GM13976 (cell line): ENCODE results near the gene PTPRQ.

ENCODE experiments used
- DNase-seq: peaks from one replicate; pipeline ENCODE4 v3.0.0; 2012; ENCODE audit warnings: low spot score
- in situ Hi-C: fragments of 300-500 bp; cut with MboI; formaldehyde crosslinking; loops from one replicate; pipeline ENCODE4 v1.12.0; 2022; ENCODE audit warnings: low sequenced_read_pairs, mixed read lengths, inconsistent platforms; ENCODE audit not compliant: unreplicated experiment
- TF ChIP-seq, protein P1 (sequence below): IDR thresholded peaks from 2 replicates; pipeline ENCODE4 v1.5.1; 2012; ENCODE audit warnings: borderline replicate concordance, mild to moderate bottlenecking; ENCODE audit not compliant: insufficient read depth; ENCODE audit errors: extremely low read depth, missing control alignments, control extremely low read depth

PTPRQ gene

DNA sequence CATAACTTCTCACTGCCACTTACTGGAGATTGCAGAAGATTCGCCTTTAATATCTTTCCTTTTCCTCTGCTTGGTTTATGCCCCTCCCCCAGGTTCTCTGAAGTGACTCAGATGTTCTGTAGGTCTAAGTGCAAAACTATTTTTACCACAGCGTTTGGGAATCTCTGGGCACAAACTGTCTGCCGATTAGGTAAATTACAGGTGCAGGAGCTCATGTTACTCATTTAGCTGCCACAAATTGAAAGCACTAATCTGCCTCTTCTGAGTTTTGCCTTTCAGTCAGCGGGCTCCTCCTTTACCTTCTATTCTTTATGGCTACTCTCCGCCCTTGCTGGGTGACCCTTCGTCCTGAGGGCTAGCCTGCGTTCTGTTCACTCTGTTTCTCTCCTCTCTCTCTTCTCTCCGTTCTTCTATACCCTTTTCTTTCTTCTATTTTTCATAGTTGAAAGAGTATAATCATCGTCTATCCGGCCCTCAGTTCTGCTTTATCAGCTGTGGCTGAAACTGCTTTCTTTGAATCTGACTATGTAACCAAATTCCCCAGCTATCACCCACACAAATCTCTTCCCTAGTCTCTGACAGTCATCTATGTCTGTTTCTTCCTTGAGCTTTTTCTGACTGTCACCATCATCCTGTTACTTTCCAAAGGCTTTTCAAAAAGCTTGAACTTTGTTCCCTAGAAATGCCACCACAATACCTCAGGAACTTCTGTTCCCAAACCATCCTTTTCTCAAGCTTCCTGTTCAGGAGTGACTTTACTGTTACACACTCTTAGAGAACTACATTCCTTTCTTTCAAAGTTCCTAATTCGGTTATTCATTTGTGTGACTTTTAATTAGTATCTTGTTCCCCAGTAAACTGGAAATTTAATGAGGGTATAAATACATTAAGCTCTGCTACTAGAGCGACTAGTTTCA is 259.1 kb downstream of the PTPRQ start:
- TF ChIP-seq, protein P1, sequence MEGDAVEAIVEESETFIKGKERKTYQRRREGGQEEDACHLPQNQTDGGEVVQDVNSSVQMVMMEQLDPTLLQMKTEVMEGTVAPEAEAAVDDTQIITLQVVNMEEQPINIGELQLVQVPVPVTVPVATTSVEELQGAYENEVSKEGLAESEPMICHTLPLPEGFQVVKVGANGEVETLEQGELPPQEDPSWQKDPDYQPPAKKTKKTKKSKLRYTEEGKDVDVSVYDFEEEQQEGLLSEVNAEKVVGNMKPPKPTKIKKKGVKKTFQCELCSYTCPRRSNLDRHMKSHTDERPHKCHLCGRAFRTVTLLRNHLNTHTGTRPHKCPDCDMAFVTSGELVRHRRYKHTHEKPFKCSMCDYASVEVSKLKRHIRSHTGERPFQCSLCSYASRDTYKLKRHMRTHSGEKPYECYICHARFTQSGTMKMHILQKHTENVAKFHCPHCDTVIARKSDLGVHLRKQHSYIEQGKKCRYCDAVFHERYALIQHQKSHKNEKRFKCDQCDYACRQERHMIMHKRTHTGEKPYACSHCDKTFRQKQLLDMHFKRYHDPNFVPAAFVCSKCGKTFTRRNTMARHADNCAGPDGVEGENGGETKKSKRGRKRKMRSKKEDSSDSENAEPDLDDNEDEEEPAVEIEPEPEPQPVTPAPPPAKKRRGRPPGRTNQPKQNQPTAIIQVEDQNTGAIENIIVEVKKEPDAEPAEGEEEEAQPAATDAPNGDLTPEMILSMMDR = no peak
- in situ Hi-C loops = no loop called here
- no peak for DNase-seq

DNA sequence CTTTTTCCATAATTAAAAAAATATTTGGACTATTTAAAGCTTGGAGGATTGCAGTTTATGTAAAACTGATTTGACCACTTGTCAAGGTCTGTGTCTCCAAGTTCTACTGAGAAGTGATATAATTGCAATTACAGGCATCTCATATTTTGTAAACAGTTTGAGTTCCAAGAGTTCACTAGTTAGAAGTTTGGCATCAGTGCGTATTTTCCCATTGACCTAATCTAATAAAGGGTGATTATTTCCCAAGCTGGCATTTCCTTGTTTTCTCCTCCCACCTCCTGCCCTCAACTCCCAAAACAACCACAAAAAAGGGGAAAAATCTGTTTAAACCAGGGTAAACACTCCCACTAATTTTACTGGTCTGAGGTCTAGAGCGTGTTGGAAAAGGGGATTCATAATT is 260.4 kb downstream of the PTPRQ start:
- no peak for DNase-seq
- in situ Hi-C loops = no loop called here
- TF ChIP-seq, protein P1 = no peak

DNA sequence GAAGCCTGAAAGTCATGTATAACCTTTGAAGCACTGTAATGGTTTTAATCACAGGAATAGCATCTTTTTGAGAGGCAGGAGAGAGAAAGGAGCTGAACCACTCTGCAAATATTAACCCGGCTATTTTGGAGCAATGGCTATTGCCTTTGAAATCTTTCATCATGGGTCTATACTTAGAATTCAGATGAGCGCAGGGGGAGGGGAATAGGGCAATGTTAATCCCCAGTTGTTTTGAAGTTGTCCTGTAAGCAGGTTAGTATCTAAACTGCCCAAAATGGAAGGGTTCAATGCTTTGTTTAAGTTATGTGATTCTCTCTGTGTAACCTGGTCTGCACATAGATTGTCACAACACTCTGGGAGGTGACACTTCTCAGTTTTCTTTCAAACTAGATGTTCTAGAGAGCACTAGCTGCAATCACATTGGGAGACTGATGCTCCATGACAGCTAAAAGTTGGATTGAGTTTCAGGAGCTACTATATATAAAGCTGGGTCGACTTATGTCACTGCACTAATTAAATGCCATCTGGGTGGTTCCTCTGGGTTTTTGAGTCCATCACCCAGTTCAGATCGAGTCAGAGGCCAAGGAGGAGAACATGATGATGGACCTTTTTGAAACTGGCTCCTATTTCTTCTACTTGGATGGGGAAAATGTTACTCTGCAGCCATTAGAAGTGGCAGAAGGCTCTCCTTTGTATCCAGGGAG is 263.2 kb downstream of the PTPRQ start, which contains the start of gene MYF6:
Gene MYF6, plus strand, starts transcription at position 509 of the 704 bp plus-strand sequence. Its CDS starts 86 bp downstream, at position 595.
- TF ChIP-seq, protein P1 = no peak
- in situ Hi-C loops = no loop called here
- DNase-seq = no peak

DNA sequence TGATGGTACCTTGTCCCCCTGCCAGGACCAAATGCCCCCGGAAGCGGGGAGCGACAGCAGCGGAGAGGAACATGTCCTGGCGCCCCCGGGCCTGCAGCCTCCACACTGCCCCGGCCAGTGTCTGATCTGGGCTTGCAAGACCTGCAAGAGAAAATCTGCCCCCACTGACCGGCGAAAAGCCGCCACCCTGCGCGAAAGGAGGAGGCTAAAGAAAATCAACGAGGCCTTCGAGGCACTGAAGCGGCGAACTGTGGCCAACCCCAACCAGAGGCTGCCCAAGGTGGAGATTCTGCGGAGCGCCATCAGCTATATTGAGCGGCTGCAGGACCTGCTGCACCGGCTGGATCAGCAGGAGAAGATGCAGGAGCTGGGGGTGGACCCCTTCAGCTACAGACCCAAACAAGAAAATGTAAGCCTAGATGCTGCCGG is 263.8 kb downstream of the PTPRQ start:
- TF ChIP-seq, protein P1 = no peak
- no peak for DNase-seq
- in situ Hi-C loops = no loop called here

DNA sequence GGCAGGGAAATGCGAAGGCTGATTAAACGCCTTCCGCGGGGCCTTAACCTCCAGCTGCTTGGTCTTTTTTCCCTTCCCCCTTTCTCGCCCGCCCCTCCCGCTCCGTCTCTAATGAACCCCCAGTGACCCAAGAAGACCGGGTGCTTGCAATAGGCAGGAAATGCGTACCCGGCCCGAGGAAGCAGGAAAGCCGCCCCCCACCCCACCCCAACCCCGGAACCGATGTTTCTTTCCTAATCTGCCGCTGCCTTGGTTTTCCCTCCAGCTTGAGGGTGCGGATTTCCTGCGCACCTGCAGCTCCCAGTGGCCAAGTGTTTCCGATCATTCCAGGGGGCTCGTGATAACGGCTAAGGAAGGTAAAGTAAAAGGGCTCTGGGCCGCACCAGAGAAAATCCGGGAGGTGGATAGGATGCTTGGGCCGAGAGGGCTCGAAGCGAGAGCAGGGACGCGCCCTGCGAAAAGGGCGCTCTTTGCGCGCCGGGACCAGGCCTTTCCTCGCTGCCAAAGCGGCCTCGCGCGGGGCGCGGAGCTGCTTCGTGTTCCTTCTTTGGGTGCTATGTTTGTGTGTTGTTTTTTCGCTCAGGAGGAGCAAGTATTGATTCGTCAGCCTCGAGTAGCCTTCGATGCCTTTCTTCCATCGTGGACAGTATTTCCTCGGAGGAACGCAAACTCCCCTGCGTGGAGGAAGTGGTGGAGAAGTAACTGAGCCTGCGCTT is 264.4 kb downstream of the PTPRQ start:
- DNase-seq = no peak
- TF ChIP-seq, protein P1 = no peak
- in situ Hi-C loops = no loop called here

DNA sequence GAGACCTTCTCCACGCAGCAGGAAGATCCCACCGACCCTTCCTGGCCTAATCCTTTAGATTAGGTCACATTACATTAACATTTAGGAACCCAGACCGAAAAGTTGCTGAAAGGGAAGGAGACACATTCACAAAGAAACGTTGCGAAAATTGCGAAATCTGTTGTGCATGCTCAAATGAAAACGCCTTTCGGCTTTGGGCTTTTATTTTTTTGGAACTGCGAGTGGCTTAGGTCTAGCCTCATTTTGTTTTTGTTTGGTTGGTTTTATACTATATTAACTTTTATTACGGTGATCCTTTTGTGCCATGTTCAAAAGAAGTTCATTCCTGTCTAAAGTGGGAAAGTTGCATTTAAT is 264.9 kb downstream of the PTPRQ start:
- TF ChIP-seq, protein P1 = no peak
- no peak for DNase-seq
- in situ Hi-C loops = no loop called here
